Skeletal muscle satellite cell (primary cell): ENCODE results near the gene FITM2. TPM values are rescaled to one million over a fixed set of nuclear protein-coding genes. Genes with fewer than 3 reads are reported as not detected.
A peak's percentile ranks its signal among the peaks of the same experiment; 100 is the strongest.

Experiments used
- H3K27me3 ChIP-seq: 2 replicates; pipeline ENCODE4 v1.7.0; 2013; ENCODE audit warnings: low read length; ENCODE audit not compliant: control insufficient read depth, insufficient read depth
- H3K36me3 ChIP-seq: 2 replicates; pipeline ENCODE4 v1.7.0; 2013; ENCODE audit warnings: mild to moderate bottlenecking, control low read depth, low read length; ENCODE audit not compliant: insufficient read depth
- H3K4me1 ChIP-seq: 2 replicates; pipeline ENCODE4 v1.7.0; 2013; ENCODE audit warnings: low read length; ENCODE audit not compliant: control insufficient read depth, insufficient read depth
- H3K4me2 ChIP-seq: 2 replicates; pipeline ENCODE4 v1.7.0; 2013; ENCODE audit warnings: mild to moderate bottlenecking, low read length
- H3K4me3 ChIP-seq: 2 replicates; pipeline ENCODE4 v1.7.0; 2013; ENCODE audit warnings: low read length
- H3K9ac ChIP-seq: 2 replicates; pipeline ENCODE4 v1.7.0; 2013; ENCODE audit warnings: mild to moderate bottlenecking, low read depth, low read length, moderate library complexity
- H3K9me3 ChIP-seq: replicated peaks from 2 replicates; pipeline ENCODE4 v1.7.0; 2013; ENCODE audit warnings: mild to moderate bottlenecking, control low read depth, low read length
- total RNA-seq: library from RNA; depleted of rRNA; stranded (reverse); fragments of >200 nt; gene quantifications from 2 replicates; pipeline ENCODE4 v1.2.3, GENCODE V29; 2012; rRNA removed

The FITM2 gene
- 9.6 and 10.7 TPM in 2 replicates for total RNA-seq

GRCh38 chr20:44310664-44311639 lies at the start of gene FITM2:
Gene FITM2, minus strand, starts transcription at chr20:44311202. Its CDS starts 54 bp downstream, at chr20:44311148.
- Histone ChIP-seq H3K4me2 (peak within 1 kb of the TSS; percentile 99), H3K36me3 (no peaks in the 10 kb centered on the region), H3K4me3 (peak within 1 kb of the TSS; percentile 98), H3K9me3 (no peaks in the 10 kb centered on the region), H3K27me3 (peaks cover 3% of the 10 kb centered on the region), H3K9ac (peak within 1 kb of the TSS; percentile 85), H3K4me1 (peaks cover 6% of the 10 kb centered on the region)

- no peak overlapping the region for H3K9ac ChIP-seq
- H3K9me3 ChIP-seq = no peaks in the 10 kb centered on the region
- H3K36me3 ChIP-seq = no peaks in the 10 kb centered on the region
- H3K4me1 ChIP-seq = no peaks in the 10 kb centered on the region
- no peak overlapping the region for H3K4me3 ChIP-seq
- H3K27me3 ChIP-seq = peaks cover 67% of the 10 kb centered on the region
- H3K4me2 ChIP-seq = no peak overlapping the region
Measured at GRCh38 chr20:44360221-44360620, 49.2 kb upstream of the FITM2 start.

GRCh38 chr20:44358776-44359175 lies 47.8 kb upstream of the FITM2 start:
- Histone ChIP-seq H3K4me2 (no peak overlapping the region), H3K36me3 (no peaks in the 10 kb centered on the region), H3K9me3 (no peaks in the 10 kb centered on the region), H3K9ac (no peak overlapping the region), H3K4me3 (no peak overlapping the region), H3K27me3 (peaks cover 75% of the 10 kb centered on the region), H3K4me1 (no peaks in the 10 kb centered on the region)

GRCh38 chr20:44357555-44358125 lies 46.6 kb upstream of the FITM2 start:
- Histone ChIP-seq H3K9me3 (no peaks in the 10 kb centered on the region), H3K4me2 (no peak overlapping the region), H3K4me3 (no peak overlapping the region), H3K27me3 (peaks cover 71% of the 10 kb centered on the region), H3K9ac (no peak overlapping the region), H3K36me3 (no peaks in the 10 kb centered on the region), H3K4me1 (no peaks in the 10 kb centered on the region)

- Histone ChIP-seq H3K36me3 (no peaks in the 10 kb centered on the region), H3K4me2 (no peak overlapping the region), H3K4me3 (no peak overlapping the region), H3K4me1 (no peaks in the 10 kb centered on the region), H3K9ac (no peak overlapping the region), H3K9me3 (no peaks in the 10 kb centered on the region), H3K27me3 (peaks cover 74% of the 10 kb centered on the region)
Measured at GRCh38 chr20:44357020-44357419, 46.0 kb upstream of the FITM2 start.

- no peak overlapping the region for H3K4me2 ChIP-seq
- no peaks in the 10 kb centered on the region for H3K36me3 ChIP-seq
- no peaks in the 10 kb centered on the region for H3K4me1 ChIP-seq
- H3K9ac ChIP-seq = no peak overlapping the region
- H3K27me3 ChIP-seq = peaks cover 71% of the 10 kb centered on the region
- no peaks in the 10 kb centered on the region for H3K9me3 ChIP-seq
- H3K4me3 ChIP-seq = no peak overlapping the region
Measured at GRCh38 chr20:44356353-44356723, 45.3 kb upstream of the FITM2 start.

GRCh38 chr20:44355498-44356352 lies 44.7 kb upstream of the FITM2 start, which contains the start of gene HNF4A:
Gene HNF4A, plus strand, starts transcription at chr20:44355699. Its CDS starts 106 bp downstream, at chr20:44355805.
- Histone ChIP-seq H3K9ac (no peak within 1 kb of the TSS), H3K36me3 (no peaks in the 10 kb centered on the region), H3K27me3 (peaks cover 69% of the 10 kb centered on the region), H3K9me3 (no peaks in the 10 kb centered on the region), H3K4me3 (no peak within 1 kb of the TSS), H3K4me1 (no peaks in the 10 kb centered on the region), H3K4me2 (no peak within 1 kb of the TSS)

- Histone ChIP-seq H3K27me3 (peaks cover 69% of the 10 kb centered on the region), H3K36me3 (no peaks in the 10 kb centered on the region), H3K9me3 (no peaks in the 10 kb centered on the region), H3K9ac (no peak overlapping the region), H3K4me1 (no peaks in the 10 kb centered on the region), H3K4me3 (no peak overlapping the region), H3K4me2 (no peak overlapping the region)
Measured at GRCh38 chr20:44354979-44355497, 44.0 kb upstream of the FITM2 start.

GRCh38 chr20:44350567-44350966 lies 39.6 kb upstream of the FITM2 start:
- Histone ChIP-seq H3K4me1 (no peaks in the 10 kb centered on the region), H3K36me3 (no peaks in the 10 kb centered on the region), H3K9ac (no peak overlapping the region), H3K4me2 (no peak overlapping the region), H3K4me3 (no peak overlapping the region), H3K9me3 (no peaks in the 10 kb centered on the region), H3K27me3 (peaks cover 39% of the 10 kb centered on the region)

GRCh38 chr20:44349349-44349748 lies 38.3 kb upstream of the FITM2 start:
- H3K9me3 ChIP-seq = no peaks in the 10 kb centered on the region
- H3K27me3 ChIP-seq = peaks cover 29% of the 10 kb centered on the region
- H3K9ac ChIP-seq = no peak overlapping the region
- no peaks in the 10 kb centered on the region for H3K4me1 ChIP-seq
- no peaks in the 10 kb centered on the region for H3K36me3 ChIP-seq
- no peak overlapping the region for H3K4me2 ChIP-seq
- no peak overlapping the region for H3K4me3 ChIP-seq

GRCh38 chr20:44348168-44348659 lies 37.2 kb upstream of the FITM2 start:
- peaks cover 31% of the 10 kb centered on the region for H3K27me3 ChIP-seq
- H3K4me3 ChIP-seq = no peak overlapping the region
- no peaks in the 10 kb centered on the region for H3K9me3 ChIP-seq
- no peak overlapping the region for H3K4me2 ChIP-seq
- no peak overlapping the region for H3K9ac ChIP-seq
- H3K4me1 ChIP-seq = no peaks in the 10 kb centered on the region
- H3K36me3 ChIP-seq = no peaks in the 10 kb centered on the region
